CD4-positive, alpha-beta T cell treated with Interleukin-4 for 1 hour (primary cell): ENCODE results near the gene SFMBT2.
A peak's percentile ranks its signal among the peaks of the same experiment; 100 is the strongest.

Experiments
- DNase-seq, 2 donors: peaks; one replicate each; pipeline ENCODE4 v3.0.0-alpha.2; 2020 to 2022

SFMBT2 gene

GRCh38 chr10:7410862-7411670, at the start of gene SFMBT2:
SFMBT2 (minus strand) TSS chr10:7411034; CDS start chr10:7381898, 29,136 bp downstream.
- peak; percentile 64 to 73 for DNase-seq

- no peak for DNase-seq
These were observed 49.2 kb upstream of the SFMBT2 start for GRCh38 chr10:7460006-7460405.

GRCh38 chr10:7458556-7458955, 47.7 kb upstream of the SFMBT2 start:
- DNase-seq = no peak

GRCh38 chr10:7457478-7458316, 46.9 kb upstream of the SFMBT2 start:
- no peak for DNase-seq

DNA sequence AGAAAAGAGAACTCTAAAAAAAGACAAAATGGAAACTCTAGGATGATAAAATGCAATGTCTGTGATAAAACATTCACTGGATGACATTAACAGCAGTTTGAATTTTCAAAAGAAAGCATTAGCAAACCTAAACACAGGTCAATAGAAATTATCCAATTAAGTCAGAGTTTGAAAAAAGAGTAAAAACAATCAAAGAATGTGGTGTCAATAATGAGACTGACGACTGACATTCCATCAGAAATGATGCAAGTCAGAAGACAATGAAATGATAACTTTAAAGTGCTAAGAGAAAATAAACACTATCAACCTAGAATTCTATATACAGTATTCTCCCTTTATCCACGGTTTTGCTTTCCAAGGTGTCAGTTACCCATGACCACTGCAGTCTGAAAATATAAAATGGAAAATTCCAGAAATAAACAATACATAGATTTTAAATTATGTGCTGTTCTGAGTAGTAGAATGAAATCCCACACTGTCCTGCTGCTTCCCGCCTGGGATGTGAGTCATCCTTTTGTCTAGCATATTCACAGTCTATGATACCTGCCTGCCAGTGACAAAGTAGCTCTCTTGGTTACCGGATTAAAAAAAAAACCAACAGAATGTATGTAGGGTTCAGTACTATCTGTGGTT, 38.3 kb upstream of the SFMBT2 start:
- DNase-seq = no peak

DNA sequence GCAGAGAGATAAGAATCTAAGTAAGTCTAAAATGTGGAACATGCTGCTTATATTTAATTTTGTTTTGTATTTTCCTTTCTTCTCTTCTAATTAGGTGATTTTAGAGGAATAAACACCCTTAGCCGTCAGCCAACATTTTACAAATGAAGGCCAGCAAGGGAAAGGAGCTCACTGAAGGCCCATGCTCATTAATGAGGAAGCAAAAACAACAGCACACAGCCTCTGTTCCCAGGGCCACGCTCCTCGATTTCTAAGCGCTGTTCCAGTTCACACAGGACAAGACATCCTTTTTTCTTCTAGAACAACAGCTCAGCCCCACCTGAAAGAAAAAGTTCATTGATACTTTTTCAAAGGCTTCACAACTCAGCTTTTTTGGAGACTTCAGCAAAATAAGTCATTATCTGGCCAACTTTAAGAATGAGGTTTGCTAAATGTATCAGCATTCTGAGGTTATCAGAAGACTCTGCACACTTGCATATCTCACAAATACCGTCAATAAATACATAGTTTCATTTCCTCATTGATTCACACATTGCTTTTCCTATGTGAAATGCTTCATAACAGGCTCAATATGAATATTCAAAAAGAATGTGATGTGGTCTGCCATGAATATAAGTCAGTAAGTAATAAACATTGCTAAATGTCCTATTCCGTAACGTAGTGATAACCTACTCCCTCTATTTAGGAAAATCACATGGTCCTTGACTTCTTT, 34.8 kb upstream of the SFMBT2 start:
- DNase-seq = no peak

GRCh38 chr10:7444551-7445121, 33.8 kb upstream of the SFMBT2 start:
- no peak for DNase-seq

DNA sequence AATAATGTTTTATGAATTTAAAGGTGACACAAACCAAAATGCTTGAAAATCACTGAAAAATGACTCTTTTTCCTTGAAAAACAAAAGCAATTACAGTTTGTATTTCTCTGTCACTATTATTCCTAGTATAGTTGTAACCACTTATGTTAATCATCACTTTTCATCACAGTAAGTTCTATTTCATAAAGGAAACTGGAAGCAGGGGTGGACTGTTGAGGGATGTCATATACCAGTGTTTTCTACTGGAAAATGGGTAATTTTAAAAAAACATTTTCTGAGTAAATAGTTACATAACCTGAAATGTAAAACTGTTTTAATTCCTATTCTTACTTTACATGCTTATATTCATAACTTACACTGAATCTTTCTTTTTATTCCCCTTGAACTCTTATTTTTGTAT, 32.2 kb upstream of the SFMBT2 start:
- DNase-seq = no peak

DNA sequence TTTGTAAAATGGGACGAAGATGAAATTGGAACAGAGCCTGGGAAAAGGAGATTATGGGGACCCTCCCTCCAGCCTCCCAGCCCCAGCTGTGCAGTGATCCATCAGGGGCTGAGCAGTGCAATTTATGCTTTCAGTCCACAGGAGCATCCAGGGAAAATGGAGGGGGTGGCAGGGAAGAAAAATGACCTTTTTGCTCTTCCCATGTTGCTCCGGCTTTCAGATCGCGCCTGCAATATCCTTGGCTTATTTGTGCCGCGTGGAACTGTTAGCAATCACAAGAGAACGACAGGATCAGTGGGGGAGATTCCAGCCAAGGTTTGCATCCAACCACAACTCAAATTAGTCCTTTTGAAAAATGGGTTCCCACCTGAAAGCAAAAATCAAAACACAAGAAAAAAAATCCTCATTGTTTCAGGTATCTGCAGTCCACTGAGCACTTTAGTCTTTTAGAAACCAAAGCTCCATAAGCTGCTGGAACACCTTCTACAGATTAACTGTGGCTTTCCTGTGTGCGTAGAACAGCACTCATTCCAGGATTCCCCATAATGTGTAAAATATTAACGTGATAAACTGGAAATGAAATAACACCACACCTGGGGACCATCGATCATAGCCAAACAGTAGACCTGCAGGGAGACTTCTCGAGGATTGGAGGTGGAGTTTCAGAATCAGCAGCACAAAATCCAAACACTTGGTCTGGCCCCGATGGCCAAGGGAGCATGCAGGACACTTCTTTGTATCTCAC, 30.7 kb upstream of the SFMBT2 start:
- no peak for DNase-seq

DNA sequence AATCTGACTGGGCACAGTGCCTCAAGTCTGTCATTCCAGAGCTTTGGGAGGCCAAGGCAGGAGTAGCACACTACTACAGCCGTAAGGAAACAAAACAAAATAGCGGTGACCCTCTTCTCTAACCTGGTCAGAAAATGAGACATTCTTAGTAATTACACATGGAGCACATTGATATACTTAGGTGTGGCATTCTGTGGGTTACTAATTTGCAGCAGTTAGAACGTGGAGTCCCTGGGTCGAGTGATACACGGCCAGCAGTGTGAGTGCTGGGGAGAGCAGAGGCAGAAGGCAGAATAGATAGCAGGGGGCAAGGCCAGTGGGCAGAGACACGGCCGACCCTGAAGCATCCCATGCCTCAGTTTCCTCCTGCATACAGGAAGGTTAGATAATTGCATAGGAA, 28.9 kb upstream of the SFMBT2 start:
- DNase-seq = no peak

- DNase-seq = no peak
These were observed 27.6 kb upstream of the SFMBT2 start for GRCh38 chr10:7438196-7438986.

GRCh38 chr10:7436490-7437100, 25.8 kb upstream of the SFMBT2 start:
- DNase-seq = no peak

GRCh38 chr10:7435674-7436073, 24.8 kb upstream of the SFMBT2 start:
- no peak for DNase-seq

DNA sequence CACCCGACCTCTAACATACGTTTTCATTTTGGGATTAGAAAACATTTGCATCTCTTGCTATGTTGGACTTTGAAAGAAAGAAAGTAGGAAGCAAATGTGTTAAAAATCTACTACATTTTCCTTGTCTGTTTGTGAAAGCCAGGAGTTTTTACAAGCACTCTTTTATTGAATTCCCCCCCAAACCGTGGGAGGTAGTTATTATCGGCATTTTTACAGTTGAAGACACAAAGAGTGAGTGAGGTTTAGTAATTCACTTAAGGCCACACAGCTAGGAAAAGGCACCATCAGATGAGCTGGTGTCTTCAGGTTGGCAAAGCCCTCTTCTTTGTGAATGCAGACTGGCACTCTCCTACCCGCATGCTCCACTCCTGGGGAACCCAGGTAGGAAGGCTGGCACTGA, 23.5 kb upstream of the SFMBT2 start:
- DNase-seq = no peak

DNA sequence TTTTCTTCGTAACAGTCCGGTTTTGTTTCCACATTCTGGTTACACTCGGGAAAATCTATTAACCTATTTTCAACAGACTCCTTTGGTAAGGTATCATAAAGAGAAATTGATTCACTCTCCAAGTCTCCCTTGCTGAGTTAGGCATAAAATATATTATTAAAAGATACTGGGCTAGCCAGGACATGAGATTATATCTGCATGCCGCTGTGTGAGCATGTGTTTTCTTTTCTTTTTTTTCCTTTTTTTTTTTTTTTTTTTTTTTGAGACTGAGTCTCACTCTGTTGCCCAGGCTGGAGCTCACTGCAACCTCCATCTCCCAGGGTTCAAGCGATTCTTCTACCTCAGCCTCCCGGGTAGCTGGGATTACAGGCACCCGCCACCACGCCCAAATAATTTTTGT, 23.0 kb upstream of the SFMBT2 start:
- DNase-seq = no peak

DNA sequence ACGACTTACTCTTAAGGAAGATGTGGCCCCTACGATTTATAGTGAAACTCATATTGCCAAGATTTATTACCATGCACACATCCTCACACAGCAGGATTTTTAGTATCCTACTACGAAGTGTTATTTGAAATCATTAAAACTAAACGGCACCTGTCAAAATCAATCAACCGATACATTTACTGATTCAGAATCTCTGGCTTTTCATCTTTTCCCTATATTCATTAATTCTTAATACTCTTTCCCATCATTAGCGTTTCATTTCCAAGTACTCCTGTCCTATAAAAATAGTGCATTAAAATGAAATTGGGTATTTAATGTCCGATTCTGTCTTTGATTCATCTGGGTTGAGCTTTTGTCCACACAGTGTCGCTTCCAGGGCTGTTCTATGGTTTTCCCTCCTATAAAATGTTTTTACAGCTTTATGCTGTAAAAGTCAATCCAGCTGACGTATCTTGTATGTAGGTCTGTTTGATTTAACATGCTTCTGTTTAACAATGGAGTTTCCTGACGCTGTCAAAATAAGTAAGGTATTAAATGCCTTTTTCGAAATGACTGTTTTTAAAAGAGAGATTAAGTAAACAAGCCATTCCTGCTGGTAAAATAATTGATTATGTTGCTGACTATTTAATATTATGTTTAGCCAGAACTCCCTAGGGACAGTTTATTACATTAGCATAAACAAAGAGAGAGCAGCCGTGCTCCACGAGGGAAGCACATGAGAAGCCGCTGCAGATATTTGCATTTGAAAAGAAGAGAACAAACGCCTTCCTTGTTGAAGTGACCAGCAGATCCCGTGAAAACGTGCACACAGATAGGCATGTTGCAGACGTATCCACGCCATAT, 22.3 kb upstream of the SFMBT2 start:
- no peak for DNase-seq

GRCh38 chr10:7428673-7429350, 18.0 kb upstream of the SFMBT2 start:
- DNase-seq = no peak

- DNase-seq = no peak
These were observed 15.5 kb upstream of the SFMBT2 start for GRCh38 chr10:7426349-7426748.

DNA sequence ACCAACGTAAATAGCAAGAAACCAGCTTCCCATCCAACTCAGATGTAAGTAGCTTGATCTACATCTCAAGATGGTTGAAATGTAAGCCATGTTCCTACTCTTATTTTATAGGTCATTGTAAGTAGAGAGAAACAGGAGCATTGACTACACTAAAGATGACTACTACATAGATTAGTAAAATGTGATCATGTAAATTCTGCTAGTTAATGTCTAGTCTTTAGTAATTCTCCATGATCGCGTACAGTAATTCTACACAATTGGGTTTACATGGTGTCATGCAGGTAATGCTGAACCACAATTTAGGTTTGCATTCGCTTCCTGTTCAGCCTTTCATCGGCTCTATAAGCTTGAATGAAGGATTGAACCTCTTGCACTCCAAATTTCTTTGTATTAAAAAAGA, 14.9 kb upstream of the SFMBT2 start:
- no peak for DNase-seq
